ENCODE data around the gene ALOX15B.

Gene ALOX15B

GRCh38 chr17:8080208-8080798 is 41.4 kb downstream of the ALOX15B start:
- DNase-seq (ENCODE audit: low spot score): no peak

- no peak for DNase-seq (ENCODE audit: low spot score)
Observed at GRCh38 chr17:8080799-8081219, 42.0 kb downstream of the ALOX15B start.

DNA sequence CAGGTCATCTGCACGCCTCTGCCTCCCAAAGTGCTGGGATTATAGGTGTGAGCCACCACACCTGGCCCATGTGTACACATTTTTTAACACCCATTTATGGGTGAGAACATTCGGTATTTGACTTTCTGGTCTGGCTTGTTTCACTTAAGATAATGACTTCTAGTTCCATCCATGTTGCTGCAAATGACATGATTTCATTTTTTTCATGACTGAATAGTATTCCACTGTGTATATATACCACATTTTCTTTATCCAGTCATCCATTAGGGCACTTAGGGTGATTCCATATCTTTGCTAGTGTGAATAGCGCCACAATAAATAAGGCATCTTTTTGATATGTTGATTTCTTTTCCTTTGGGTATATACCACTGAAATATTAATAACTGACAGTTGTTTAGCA is 43.0 kb downstream of the ALOX15B start:
- DNase-seq (ENCODE audit: low spot score): no peak

GRCh38 chr17:8082292-8082691 is 43.4 kb downstream of the ALOX15B start:
- DNase-seq (ENCODE audit: low spot score): no peak

- no peak for DNase-seq (ENCODE audit: low spot score)
Observed at GRCh38 chr17:8084250-8084649, 45.4 kb downstream of the ALOX15B start.

DNA sequence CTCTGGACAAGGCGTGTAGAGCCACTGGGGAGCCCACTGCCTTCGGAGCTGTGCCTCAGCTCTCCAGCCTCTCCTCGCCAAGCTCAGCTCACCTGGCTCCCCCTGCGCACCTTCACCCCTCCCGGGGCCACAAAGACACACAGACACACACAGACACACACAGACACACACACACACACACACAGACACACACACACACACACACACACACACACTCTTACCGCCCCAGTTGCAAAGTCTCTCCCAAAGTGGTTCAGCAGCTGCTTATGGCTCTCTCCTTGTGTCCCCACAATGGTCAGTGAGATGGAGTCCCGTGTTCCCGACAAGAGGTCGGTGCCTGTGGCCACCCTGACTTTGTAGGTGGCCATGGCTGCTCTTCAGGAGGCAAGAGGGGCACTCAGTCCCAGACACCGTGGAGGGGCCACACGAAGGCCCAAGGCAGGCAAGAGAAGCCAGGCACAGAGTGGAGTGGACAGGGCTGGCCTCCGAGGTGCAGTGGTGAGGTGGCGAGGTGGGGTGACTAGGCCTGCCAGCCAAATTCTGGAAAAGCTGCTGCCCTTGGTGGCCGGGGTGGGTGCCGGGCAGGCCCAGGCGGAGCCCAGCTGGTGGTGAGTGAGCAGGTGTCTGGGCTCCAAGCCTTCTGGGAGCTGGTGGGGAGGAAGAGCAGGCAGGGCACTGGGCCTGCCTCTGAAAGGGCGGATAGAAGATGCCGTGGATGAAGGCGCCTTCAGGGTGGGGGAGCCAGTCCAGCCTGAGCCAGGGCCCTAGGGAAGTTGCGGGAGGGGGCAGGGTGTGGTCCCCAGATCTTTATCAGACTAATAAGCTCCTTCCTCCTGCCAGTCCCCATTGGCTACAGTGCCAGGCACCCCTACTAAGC is 48.5 kb downstream of the ALOX15B start, which contains the start of gene ALOX12B:
ALOX12B (minus strand) TSS at position 642 of the 877 bp plus-strand sequence; CDS start at position 368, 274 bp downstream.
- no peak for DNase-seq (ENCODE audit: low spot score)

DNA sequence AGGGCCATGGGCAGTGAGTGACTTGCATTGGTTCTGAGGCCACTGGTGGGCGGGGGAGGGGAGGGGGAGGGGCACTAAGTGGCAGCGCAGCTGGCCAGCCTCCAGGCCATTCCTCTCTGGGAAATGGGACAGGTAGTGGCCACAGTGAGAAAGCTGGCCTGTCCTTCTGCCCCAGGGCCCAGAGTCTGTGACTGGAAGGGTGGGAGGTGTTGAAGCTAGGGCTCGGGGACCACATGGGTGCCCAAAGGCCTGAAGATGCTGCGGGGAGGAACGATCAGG is 49.0 kb downstream of the ALOX15B start:
- DNase-seq (ENCODE audit: low spot score): no peak

GRCh38 chr17:8089728-8090127 is 50.9 kb downstream of the ALOX15B start:
- DNase-seq (ENCODE audit: low spot score): no peak

GRCh38 chr17:8091033-8091687 is 52.3 kb downstream of the ALOX15B start:
- no peak for DNase-seq (ENCODE audit: low spot score)

DNA sequence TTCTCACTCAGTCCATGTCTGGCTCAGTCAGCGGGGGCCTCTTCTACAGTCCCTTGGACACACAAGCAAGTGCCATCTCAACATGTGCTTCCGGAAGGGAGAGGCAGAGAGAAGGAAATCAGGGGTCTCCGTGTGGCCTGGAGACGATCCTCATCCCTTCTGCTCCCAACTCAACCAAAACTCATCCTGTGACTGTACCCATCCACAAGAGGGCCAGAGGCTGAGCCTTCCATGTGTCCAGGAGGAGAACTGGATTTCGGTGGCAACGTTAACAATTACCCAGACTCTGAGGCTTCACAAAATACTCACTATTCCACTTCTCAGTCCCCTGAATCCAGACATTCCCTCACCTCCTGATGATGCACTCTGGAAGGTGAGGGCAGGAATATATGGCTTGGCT is 56.5 kb downstream of the ALOX15B start:
- DNase-seq (ENCODE audit: low spot score): no peak

DNA sequence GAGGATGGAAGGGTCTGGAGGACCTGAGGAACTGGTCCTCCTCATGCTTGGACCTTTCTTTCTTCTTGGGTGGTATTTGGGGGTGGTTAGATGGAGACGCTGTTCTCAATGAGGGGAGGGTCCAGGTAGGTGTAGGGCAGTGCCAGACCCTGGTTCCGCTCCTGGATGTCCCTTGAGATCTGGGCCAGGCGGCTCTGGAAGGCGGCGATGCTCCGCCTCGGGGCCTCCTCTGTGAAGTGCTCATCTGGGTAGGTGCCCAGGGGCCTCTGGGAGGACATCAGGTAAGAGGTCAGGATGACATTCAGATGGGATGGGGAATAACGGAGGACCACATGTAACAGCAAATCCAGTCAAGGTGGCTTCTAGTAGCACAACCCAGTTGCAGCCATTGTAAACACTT is 57.7 kb downstream of the ALOX15B start:
- no peak for DNase-seq (ENCODE audit: low spot score)

Data from AG08396 (cell line).